ENCODE results near the gene RNF39.

Gene RNF39

GRCh38 chr6:30096829-30097228, 21.3 kb upstream of the RNF39 start:
- DNase-seq = no peak

GRCh38 chr6:30093951-30094661, 18.5 kb upstream of the RNF39 start:
- DNase-seq = no peak

GRCh38 chr6:30092852-30093543, 17.4 kb upstream of the RNF39 start:
- no peak for DNase-seq

- DNase-seq = no peak
Observed at GRCh38 chr6:30091577-30092381, 16.2 kb upstream of the RNF39 start.

- DNase-seq = no peak
Observed at GRCh38 chr6:30087876-30088275, 12.3 kb upstream of the RNF39 start.

- no peak for DNase-seq
Observed at GRCh38 chr6:30077218-30077617, 1.6 kb upstream of the RNF39 start.

- DNase-seq = no peak
Observed at GRCh38 chr6:30075790-30076732, 492 bp upstream of the RNF39 start.

- DNase-seq = no peak
Observed at GRCh38 chr6:30074331-30075093, 1.1 kb downstream of the RNF39 start.

GRCh38 chr6:30073489-30074235, 1.9 kb downstream of the RNF39 start:
- no peak for DNase-seq

GRCh38 chr6:30071858-30072257, 3.7 kb downstream of the RNF39 start:
- no peak for DNase-seq

GRCh38 chr6:30071081-30071818, 4.3 kb downstream of the RNF39 start:
- DNase-seq = no peak

GRCh38 chr6:30067460-30068139, 8.0 kb downstream of the RNF39 start:
- DNase-seq = no peak

GRCh38 chr6:30066577-30067459, 8.8 kb downstream of the RNF39 start, which contains the start of gene PPP1R11:
Gene PPP1R11 (plus strand): TSS chr6:30067198. CDS start chr6:30067411, 213 bp downstream.
- DNase-seq = peak; percentile 98

- DNase-seq = no peak
Observed at GRCh38 chr6:30066082-30066481, 9.5 kb downstream of the RNF39 start.

GRCh38 chr6:30063315-30063714, 12.3 kb downstream of the RNF39 start:
- no peak for DNase-seq

GRCh38 chr6:30062471-30063178, 12.9 kb downstream of the RNF39 start:
- no peak for DNase-seq

GRCh38 chr6:30061858-30062458, 13.6 kb downstream of the RNF39 start:
- no peak for DNase-seq

Measured in activated T-cell treated with anti-CD3 and anti-CD28 coated beads for 4 hours (primary cell).